Heart right ventricle (tissue), 16 donors: ENCODE data around the gene TAF1B. TPM values are rescaled to one million over a fixed set of nuclear protein-coding genes. Genes with fewer than 3 reads are reported as not detected.

Experiments
- ATAC-seq, 8 donors: fragments of 200-7000 bp; cut with Tn5 transposase; one replicate each; pipeline ENCODE4 v1.9.1; 2020; ENCODE audit warnings: mild to moderate bottlenecking in 8 of 8, moderate library complexity in 8 of 8, moderate number of reproducible peaks in 1 of 8
- DNase-seq, 2 donors: peaks; one replicate each; pipeline ENCODE4 v3.0.0-alpha.2; 2020
- H3K27ac ChIP-seq, 10 donors: fragments of 200-600 bp; sonication (generic) in 2 of 10; one replicate each; pipeline versions ENCODE4 v1.5.0 to v1.8.0; 2020 to 2022; ENCODE audit warnings: mild to moderate bottlenecking in 3 of 10
- H3K27me3 ChIP-seq, 7 donors: fragments of 200-600 bp; one replicate each; pipeline ENCODE4 v1.8.0; 2021 to 2022; ENCODE audit warnings: mild to moderate bottlenecking in 2 of 7
- H3K36me3 ChIP-seq, 9 donors: fragments of 200-600 bp; sonication (generic) in 1 of 9; one replicate each; pipeline versions ENCODE4 v1.5.0 to v1.8.0; 2020 to 2022; ENCODE audit warnings: mild to moderate bottlenecking in 2 of 9
- H3K4me1 ChIP-seq, 9 donors: fragments of 200-600 bp; sonication (generic) in 1 of 9; one replicate each; pipeline versions ENCODE4 v1.5.0 to v1.8.0; 2020 to 2022; ENCODE audit warnings: mild to moderate bottlenecking in 4 of 9
- H3K4me3 ChIP-seq, 10 donors: fragments of 200-600 bp; sonication (generic) in 2 of 10; one replicate each; pipeline versions ENCODE4 v1.5.0 to v1.8.0; 2020 to 2022; ENCODE audit warnings: mild to moderate bottlenecking in 7 of 10, moderate library complexity in 2 of 10
- H3K9me3 ChIP-seq, 11 donors: fragments of 200-600 bp in 10 of 11; sonication (generic) in 2 of 11; one replicate each; pipeline versions ENCODE4 v1.5.0 to v1.8.0; 2013 to 2022; ENCODE audit warnings: mild to moderate bottlenecking in 2 of 11, control low read depth in 1 of 11, moderate library complexity in 1 of 11
- CTCF ChIP-seq, 9 donors: fragments of 200-600 bp; sonication (generic) in 2 of 9; IDR thresholded peaks; one replicate each; pipeline versions ENCODE4 v1.5.0 to v1.8.0; 2021 to 2022; ENCODE audit warnings: antibody characterized with exemption in 9 of 9, mild to moderate bottlenecking in 5 of 9, moderate library complexity in 1 of 9
- WGBS, 2 donors: extraction: QIAGEN DNeasy Blood & Tissue Kit; methylation state at CpG; one replicate each; pipeline ENCODE4 v1.1.7; 2013; ENCODE audit warnings: inconsistent platforms in 1 of 2; 5-methylcytosine and 5-hydroxymethylcytosine counted together
- intact Hi-C, 10 donors: fragments of 100-400 bp; cut with DNase I; formaldehyde crosslinking; loops; one replicate each; pipeline versions ENCODE4 v1.11.1 to v1.14.2; 2022
- polyA plus RNA-seq, 2 donors: library from polyadenylated mRNA; stranded (reverse); fragments of 200-250 nt; gene quantifications; one replicate each; pipeline ENCODE4 v1.2.3, GENCODE V29; 2013
- total RNA-seq, 10 donors: library from RNA; stranded (reverse); fragmentation: NEBNext Ultra II Directional in 3 of 10; extraction: Animal tissue kit (Norgen Biotek cat#: 25700) in 3 of 10; gene quantifications; one replicate each; pipeline versions ENCODE4 v1.2.1 to v1.2.4, GENCODE V29; 2021 to 2023
- donor health status: Arrhythmogenic right ventricular cardiomyopathy.
- donor health status: ischemic (EF 13 %, LVEDD 7.1; RV severe dilation, severe dysfunction).
- donor health status: healthy with polysubstance abuse.
- donor health status: DM: no; HTN: yes; CAD: no.
- donor health status: DM: no; HTN: no; CAD: no.
- donor health status: ischemic (EF 25% LVEDD 6.9; RV normal size, moderate dysfunction).
- donor health status: ischemic (EF 25% LVEDD 5.7; RV mildly dilated, moderate dysfunction).
- donor health status: healthy.
- donor health status: DM: yes; HTN: yes; CAD: no.
- donor health status: Ischemic cardiomyopathy.
- donor health status: ischemic (EF 35%, LVEDD 5.7; RV mildly dilated, moderate dysfunction).
- donor health status: nonischemic (EF 11% LVEDD 7.7; RV severe dilation, severe dysfunction).
- donor health status: DM: yes; HTN: yes; CAD: no.
- donor health status: PGD.
- donor health status: ischemic (EF 29% LVEDD 5.4; RV normal size, mild dysfunction).
- donor health status: nonischemic (EF 23%, LVEDD 6.1; RV moderate dilation, normal function).

TAF1B gene
- total and polyA plus RNA-seq, 12 donors = 1.8 to 7.9 (median 4.5) TPM

GRCh38 chr2:9883897-9884296, 40.6 kb downstream of the TAF1B start:
- H3K27me3 ChIP-seq = no peaks in the 10 kb centered on the region
- intact Hi-C loops = no loop called here
- no peaks in the 10 kb centered on the region for H3K4me1 ChIP-seq
- WGBS, 2 donors = 97% methylated on average over 17 of the region's 17 CpGs
- peaks cover 0 to 24% (median 11%) of the 10 kb centered on the region in 11 donors for H3K9me3 ChIP-seq
- H3K36me3 ChIP-seq = peaks cover 0 to 87% (median 8%) of the 10 kb centered on the region in 9 donors
- ATAC-seq (no peak), DNase-seq (no peak)
- H3K4me3 ChIP-seq = no peak overlapping the region
- TF ChIP-seq CTCF (IDR thresholded peaks at IDR 0.05) = no peak
- no peak overlapping the region for H3K27ac ChIP-seq

- Histone ChIP-seq H3K9me3 (peaks cover 0 to 29% (median 11%) of the 10 kb centered on the region in 11 donors), H3K4me1 (peaks cover 0 to 4% (median 0%) of the 10 kb centered on the region in 9 donors), H3K4me3 (no peak overlapping the region), H3K36me3 (peaks cover 0 to 84% (median 8%) of the 10 kb centered on the region in 9 donors), H3K27ac (no peak overlapping the region), H3K27me3 (no peaks in the 10 kb centered on the region)
- intact Hi-C loops = no loop called here
- ATAC-seq (no peak), DNase-seq (no peak)
- WGBS, 2 donors = 96 to 97% methylated on average over 6 of the region's 6 CpGs
- no peak for TF ChIP-seq CTCF (IDR thresholded peaks at IDR 0.05)
Observed at GRCh38 chr2:9884436-9884835, 41.2 kb downstream of the TAF1B start.

- ATAC-seq = no peak
Observed at GRCh38 chr2:9885036-9885684, 41.9 kb downstream of the TAF1B start.

GRCh38 chr2:9887513-9887912, 44.2 kb downstream of the TAF1B start:
- Histone ChIP-seq H3K4me1 (peaks cover 0 to 11% (median 0%) of the 10 kb centered on the region in 9 donors), H3K9me3 (peaks cover 0 to 29% (median 11%) of the 10 kb centered on the region in 11 donors), H3K27me3 (no peaks in the 10 kb centered on the region), H3K27ac (no peak overlapping the region), H3K4me3 (no peak overlapping the region), H3K36me3 (peaks cover 0 to 67% (median 8%) of the 10 kb centered on the region in 9 donors)
- ATAC-seq (no peak), DNase-seq (no peak)
- 96 to 98% methylated on average over 1 of the region's 1 CpG for WGBS, 2 donors
- no peak for TF ChIP-seq CTCF (IDR thresholded peaks at IDR 0.05)
- intact Hi-C loops = loop anchor here in 1 of 10 donors (5.0 kb wide), 1 partner anchor 1100 kb away; no protein-coding TSS in a partner anchor

More at GRCh38 chr2:9885036-9885684, 41.9 kb downstream of the TAF1B start:
- peaks cover 0 to 11% (median 0%) of the 10 kb centered on the region in 9 donors for H3K4me1 ChIP-seq
- intact Hi-C loops = loop anchor here in 1 of 10 donors (5.0 kb wide), 1 partner anchor 1102 kb away; no protein-coding TSS in a partner anchor
- WGBS, 2 donors = 93% methylated on average over 4 of the region's 4 CpGs
- peaks cover 0 to 77% (median 8%) of the 10 kb centered on the region in 9 donors for H3K36me3 ChIP-seq
- H3K9me3 ChIP-seq = peaks cover 0 to 29% (median 11%) of the 10 kb centered on the region in 11 donors
- TF ChIP-seq CTCF (IDR thresholded peaks at IDR 0.05) = no peak
- no peak overlapping the region for H3K27ac ChIP-seq
- DNase-seq = no peak
- no peaks in the 10 kb centered on the region for H3K27me3 ChIP-seq
- H3K4me3 ChIP-seq = no peak overlapping the region
